NCI-H2196 (cell line): ENCODE results near the gene HAGHL.

Experiments
- DNase-seq: peaks from one replicate; lab custom pipeline; 2025; ENCODE audit not compliant: unreplicated experiment; lab: John Stamatoyannopoulos, UW

HAGHL gene

GRCh38 chr16:707062-707538, 19.8 kb upstream of the HAGHL start:
- DNase-seq = no peak

DNA sequence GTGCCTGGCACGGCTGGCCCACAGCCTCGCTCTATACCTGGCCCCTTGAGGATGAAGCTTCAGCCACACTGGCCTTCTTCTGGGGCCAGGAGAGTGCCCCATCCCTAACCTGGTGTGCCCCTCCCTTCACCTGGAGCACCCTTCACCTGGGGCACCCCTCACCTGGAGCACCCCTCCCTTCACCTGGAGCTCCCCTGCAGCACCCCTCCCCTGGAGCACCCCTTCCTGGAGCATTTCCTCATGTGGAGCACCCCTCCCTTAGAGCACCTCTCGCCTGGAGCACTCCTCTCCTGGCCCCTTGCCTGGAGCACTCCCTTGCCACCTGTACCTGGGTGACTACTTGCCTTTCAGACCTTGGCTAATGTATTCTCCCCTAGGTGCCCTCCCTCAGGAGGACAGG, 18.9 kb upstream of the HAGHL start:
- DNase-seq = no peak

DNA sequence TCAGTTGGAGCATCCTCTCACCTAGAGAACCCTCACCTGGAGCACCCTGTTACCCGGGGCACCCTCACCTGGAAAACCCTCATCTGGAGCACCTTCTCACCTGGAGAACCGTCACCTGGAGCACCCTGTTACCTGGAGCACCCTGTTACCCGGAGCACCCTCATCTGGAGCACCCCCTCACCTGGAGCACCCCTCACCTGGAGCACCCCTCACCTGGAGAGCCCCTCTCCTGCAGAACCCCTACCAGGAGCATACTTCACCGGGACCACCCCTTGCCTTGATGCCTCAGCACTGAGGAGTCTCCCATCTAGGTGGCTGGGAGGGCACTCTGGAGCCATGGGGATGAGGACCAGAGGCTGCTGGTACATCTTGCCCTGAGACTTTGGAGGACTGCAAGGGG, 17.9 kb upstream of the HAGHL start:
- no peak for DNase-seq

- peak; percentile 94 for DNase-seq
Observed at GRCh38 chr16:709566-710499, 17.1 kb upstream of the HAGHL start.

DNA sequence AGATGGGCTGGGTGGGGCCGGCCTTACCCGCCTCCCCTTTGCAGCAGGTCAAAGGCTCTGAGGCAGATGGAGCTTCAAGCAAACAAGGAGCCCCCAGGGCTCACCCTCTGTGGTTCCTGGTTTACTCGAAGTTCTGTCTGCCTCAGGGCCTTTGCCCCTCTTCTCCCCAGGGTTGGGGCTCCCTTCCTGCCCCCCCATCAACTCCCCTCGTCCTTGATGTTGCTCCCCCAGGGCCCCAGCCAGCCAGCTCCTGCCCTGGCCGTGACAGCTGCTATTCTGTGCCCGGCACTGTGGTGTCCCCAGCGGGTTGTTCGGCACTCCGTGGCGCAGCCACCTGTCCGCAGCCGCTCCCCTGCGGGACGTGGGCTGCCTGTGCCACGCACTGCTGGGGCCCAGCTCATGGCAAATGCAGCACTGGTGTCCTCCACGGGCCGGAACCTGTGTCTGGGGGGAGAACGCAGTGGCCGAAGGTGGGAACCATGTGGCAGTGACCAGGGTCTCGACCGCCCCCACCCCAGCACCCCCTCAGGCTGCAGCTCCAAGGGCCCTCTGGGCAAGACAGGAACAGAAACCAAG, 16.3 kb upstream of the HAGHL start:
- DNase-seq = no peak

DNA sequence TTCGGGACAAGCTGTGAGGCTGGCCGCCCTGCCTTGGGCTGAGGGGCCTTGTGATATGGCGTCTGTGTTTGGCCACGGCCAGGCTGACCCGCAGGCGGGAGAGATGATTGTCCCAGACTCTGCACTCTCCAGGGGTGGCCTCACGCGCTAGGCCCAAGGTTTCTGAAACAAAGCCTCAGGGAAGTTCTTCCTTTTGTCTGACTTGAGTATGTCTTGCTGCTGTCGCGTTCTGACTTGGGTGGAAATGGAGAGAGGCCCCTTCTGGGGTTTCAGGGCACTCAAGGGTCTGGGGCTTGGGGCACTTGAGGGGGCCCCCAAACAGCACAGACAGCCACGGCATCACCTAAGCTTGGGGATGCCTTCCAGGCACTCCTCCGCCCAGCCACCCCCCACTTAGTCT, 15.8 kb upstream of the HAGHL start:
- DNase-seq = no peak

DNA sequence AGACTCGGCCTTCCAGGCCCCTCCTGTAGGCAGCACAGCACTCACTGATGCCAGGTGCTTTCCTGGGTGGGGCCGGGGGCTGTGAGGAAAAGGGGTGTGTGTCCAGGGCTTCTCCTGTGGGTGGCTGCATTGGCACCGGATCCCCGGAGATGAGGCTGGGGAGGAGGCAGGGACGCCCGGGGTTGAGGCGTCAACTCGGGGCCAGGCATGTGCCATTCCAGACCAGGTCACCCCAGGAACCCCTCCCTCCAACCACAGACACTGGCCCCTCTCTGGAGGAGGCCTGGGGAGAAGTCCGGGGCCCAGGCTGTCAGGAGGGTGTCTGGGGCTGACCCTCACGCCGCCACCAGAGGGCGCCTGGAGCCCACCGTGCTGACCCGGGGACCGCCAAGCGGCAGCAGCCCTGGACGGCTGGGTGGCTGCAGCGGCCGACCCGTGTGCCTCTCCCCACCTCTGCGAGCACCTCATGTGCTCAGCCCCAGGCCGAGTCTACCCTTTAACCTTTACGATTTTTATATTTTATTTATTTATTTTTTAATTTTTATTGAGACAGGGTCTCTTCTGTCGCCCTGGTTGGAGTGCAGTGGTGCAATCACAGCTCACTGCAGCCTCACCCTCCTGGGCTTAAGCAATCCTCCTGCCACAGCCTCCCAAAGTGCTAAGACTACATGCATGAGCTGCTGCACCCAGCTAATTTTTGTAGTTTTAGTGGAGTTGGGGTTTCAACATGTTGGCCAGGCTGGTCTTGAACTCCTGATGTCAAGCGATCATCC, 15.2 kb upstream of the HAGHL start:
- peak; percentile 83 for DNase-seq

DNA sequence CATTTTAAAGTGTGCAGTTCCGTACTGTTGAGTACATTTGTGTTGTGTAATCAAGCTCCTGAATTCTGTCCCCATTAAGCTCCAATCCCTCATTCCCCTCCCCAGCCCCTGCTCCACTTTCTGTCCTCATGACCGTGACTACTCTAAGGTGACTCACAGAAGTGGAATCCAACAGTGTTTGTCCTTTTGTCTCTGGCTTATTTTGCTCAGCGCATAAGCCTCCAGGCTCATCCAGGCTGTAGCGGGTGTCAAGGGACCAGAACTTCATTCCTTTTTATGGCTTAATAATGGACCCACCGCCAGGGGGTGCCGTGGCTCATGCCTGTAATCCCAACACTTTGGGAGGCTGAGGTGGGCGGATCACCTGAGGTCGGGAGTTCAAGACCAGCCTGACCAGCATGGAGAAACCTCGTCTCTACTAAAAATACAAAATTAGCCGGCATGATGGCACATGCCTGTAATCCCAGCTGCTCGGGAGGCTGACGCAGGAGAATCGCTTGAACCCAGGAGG, 14.1 kb upstream of the HAGHL start:
- DNase-seq = peak; percentile 62

- no peak for DNase-seq
Observed at GRCh38 chr16:714079-714478, 12.8 kb upstream of the HAGHL start.

GRCh38 chr16:714558-715476, 12.1 kb upstream of the HAGHL start, which contains the start of gene METRN:
TSS of gene METRN (plus strand) at chr16:715118. CDS start at chr16:715290, 172 bp downstream.
- peak; percentile 94 for DNase-seq

GRCh38 chr16:715477-716199, 11.3 kb upstream of the HAGHL start:
- DNase-seq = peak; percentile 38

GRCh38 chr16:716200-716568, 10.7 kb upstream of the HAGHL start:
- DNase-seq = peak; percentile 82

DNA sequence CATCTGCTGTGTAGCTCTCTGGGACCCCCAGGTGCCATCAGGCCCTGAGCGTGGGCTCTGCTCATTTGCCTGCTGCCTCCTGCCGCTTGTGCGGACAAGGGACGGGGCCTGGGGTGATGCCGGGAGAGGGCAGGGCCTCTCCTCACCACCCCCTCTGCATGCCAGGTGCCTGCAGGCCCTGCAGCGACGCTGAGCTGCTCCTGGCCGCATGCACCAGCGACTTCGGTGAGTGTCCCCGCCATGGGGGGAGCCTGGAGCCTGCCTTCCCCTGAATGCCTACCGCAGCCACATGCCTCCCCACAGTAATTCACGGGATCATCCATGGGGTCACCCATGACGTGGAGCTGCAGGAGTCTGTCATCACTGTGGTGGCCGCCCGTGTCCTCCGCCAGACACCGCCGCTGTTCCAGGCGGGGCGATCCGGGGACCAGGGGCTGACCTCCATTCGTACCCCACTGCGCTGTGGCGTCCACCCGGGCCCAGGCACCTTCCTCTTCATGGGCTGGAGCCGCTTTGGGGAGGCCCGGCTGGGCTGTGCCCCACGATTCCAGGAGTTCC, 10.1 kb upstream of the HAGHL start:
- no peak for DNase-seq

- DNase-seq = no peak
Observed at GRCh38 chr16:717450-718245, 9.3 kb upstream of the HAGHL start.

GRCh38 chr16:718389-718788, 8.5 kb upstream of the HAGHL start:
- DNase-seq = no peak

GRCh38 chr16:718922-719321, 8.0 kb upstream of the HAGHL start:
- no peak for DNase-seq

GRCh38 chr16:719815-720446, 7.0 kb upstream of the HAGHL start:
- DNase-seq = peak; percentile 33

DNA sequence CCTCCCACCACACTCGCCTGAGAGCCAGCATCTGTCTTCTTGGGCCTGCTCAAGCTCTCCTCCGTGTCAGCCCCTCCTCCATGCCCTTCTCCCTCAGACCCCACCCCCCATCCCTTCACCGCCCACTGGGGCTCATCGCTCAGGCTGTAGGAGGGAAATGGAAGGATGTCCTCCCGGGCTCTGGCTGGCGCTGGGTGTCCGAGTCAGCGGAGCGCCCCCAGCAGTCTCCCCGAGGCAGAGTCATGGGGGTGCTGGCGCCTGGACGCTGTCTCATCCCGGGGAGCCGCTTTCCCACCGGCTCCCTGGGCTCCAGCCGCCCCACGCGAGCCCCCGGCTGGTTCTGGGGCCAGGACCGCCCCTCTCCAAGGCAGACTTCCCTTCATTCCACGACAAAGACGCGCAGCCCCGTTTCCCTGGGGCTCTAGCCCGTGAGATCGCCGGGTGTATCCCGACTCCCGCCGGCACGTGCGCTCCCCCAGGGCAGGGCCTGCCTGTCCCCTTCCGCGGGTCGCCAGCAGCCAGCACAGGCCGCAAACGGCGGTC, 6.4 kb upstream of the HAGHL start:
- DNase-seq = peak; percentile 75
